HepG2 (cell line): ENCODE measurements around the gene ZCRB1.

ENCODE experiments used
- ATF2 ChIP-seq: sonication (generic); formaldehyde crosslinking; IDR thresholded peaks from 2 replicates; pipeline ENCODE4 v1.4.0; 2020; ENCODE audit warnings: missing genetic modification reagents
- EZH2 ChIP-seq: conservative IDR thresholded peaks from 2 replicates; pipeline ENCODE4 v1.6.1; 2012; ENCODE audit warnings: mild to moderate bottlenecking, low read depth, low read length, moderate library complexity
- FOXJ3 ChIP-seq: sonication (generic); formaldehyde crosslinking; IDR thresholded peaks from 2 replicates; pipeline ENCODE4 v1.4.0; 2020; ENCODE audit warnings: missing genetic modification reagents, mild to moderate bottlenecking, borderline replicate concordance
- POGZ ChIP-seq: sonication (generic); formaldehyde crosslinking; IDR thresholded peaks from 2 replicates; pipeline ENCODE4 v1.4.0; 2020; ENCODE audit warnings: mild to moderate bottlenecking, missing genetic modification reagents
- TAF1 ChIP-seq: sonication (generic); formaldehyde crosslinking; IDR thresholded peaks from 2 replicates; pipeline ENCODE4 v1.4.0; 2020; ENCODE audit warnings: missing genetic modification reagents
- TRIM24 ChIP-seq: sonication (generic); formaldehyde crosslinking; IDR thresholded peaks from 2 replicates; pipeline ENCODE4 v1.8.0; 2022; ENCODE audit warnings: mild to moderate bottlenecking, missing genetic modification reagents
- YY1 ChIP-seq: IDR thresholded peaks from 2 replicates; pipeline ENCODE4 v1.6.1; 2011; ENCODE audit warnings: low read length, low read depth, moderate library complexity, mild to moderate bottlenecking; ENCODE audit not compliant: insufficient read depth, insufficient replicate concordance
- ZBTB10 ChIP-seq: sonication (generic); formaldehyde crosslinking; IDR thresholded peaks from 2 replicates; pipeline ENCODE4 v1.4.0; 2020; ENCODE audit warnings: missing genetic modification reagents, borderline replicate concordance
- TF ChIP-seq, protein P1 (sequence below): sonication (generic); formaldehyde crosslinking; IDR thresholded peaks from 2 replicates; pipeline ENCODE4 v1.5.0; 2020; ENCODE audit warnings: mild to moderate bottlenecking, missing genetic modification reagents, moderate library complexity

GRCh38 chr12:42270596-42270995 is 55.3 kb downstream of the ZCRB1 start:
- TF ChIP-seq YY1 (no peak), FOXJ3 (CRISPR knock-in tag) (no peak), TRIM24 (CRISPR knock-in tag) (no peak), ZBTB10 (CRISPR knock-in tag) (no peak), POGZ (CRISPR knock-in tag) (no peak), EZH2 (no peak), ATF2 (CRISPR knock-in tag) (no peak), TAF1 (CRISPR knock-in tag) (no peak)
- TF ChIP-seq, protein P1, sequence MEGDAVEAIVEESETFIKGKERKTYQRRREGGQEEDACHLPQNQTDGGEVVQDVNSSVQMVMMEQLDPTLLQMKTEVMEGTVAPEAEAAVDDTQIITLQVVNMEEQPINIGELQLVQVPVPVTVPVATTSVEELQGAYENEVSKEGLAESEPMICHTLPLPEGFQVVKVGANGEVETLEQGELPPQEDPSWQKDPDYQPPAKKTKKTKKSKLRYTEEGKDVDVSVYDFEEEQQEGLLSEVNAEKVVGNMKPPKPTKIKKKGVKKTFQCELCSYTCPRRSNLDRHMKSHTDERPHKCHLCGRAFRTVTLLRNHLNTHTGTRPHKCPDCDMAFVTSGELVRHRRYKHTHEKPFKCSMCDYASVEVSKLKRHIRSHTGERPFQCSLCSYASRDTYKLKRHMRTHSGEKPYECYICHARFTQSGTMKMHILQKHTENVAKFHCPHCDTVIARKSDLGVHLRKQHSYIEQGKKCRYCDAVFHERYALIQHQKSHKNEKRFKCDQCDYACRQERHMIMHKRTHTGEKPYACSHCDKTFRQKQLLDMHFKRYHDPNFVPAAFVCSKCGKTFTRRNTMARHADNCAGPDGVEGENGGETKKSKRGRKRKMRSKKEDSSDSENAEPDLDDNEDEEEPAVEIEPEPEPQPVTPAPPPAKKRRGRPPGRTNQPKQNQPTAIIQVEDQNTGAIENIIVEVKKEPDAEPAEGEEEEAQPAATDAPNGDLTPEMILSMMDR (CRISPR knock-in tag) = no peak
